ENCODE measurements around the gene MRPL4.

Gene MRPL4

DNA sequence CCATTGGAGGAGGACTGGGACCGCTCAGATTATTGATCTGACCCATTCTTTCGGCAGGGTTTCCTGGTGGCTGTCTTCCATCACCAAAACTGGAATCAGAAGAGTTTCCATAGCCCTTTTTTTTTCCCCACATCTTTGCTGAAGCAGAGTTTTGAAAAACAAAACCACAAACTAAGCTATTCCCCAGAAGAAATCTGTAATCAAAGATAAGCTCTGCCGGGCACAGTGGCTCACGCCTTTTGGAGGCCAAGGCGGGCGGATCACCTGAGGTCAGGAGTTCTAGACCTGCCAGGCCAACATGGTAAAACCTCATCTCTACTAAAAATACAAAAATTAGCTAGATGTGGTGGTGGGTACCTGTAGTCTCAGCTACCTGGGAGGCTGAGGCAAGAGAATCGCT is 14.7 kb downstream of the MRPL4 start:
- Histone ChIP-seq H3K9ac (ENCODE audit: low read length) (no peak overlapping the region), H4K20me1 (ENCODE audit: insufficient read depth, low read length) (no peaks in the 10 kb centered on the region), H3K27ac (ENCODE audit: low read depth, low read length, poor library complexity, severe bottlenecking) (no peak overlapping the region), H3K4me1 (ENCODE audit: insufficient read depth, low read length, severe bottlenecking) (peaks cover 22% of the 10 kb centered on the region), H3K27me3 (ENCODE audit: insufficient read depth, low read length) (no peaks in the 10 kb centered on the region), H3K9me3 (ENCODE audit: low read length) (no peaks in the 10 kb centered on the region), H3F3A (ENCODE audit: insufficient read depth, low read length) (no peaks in the 10 kb centered on the region), H3K4me2 (ENCODE audit: low read length) (no peak overlapping the region), H3K9me2 (ENCODE audit: low read depth, low read length) (no peaks in the 10 kb centered on the region), H3K4me3 (ENCODE audit: low read depth, low read length, poor library complexity, severe bottlenecking) (no peak overlapping the region), H3K79me2 (ENCODE audit: insufficient read depth, low read length) (no peaks in the 10 kb centered on the region), H2AFZ (ENCODE audit: low read length) (no peak overlapping the region), H3K36me3 (ENCODE audit: insufficient read depth, low read length) (no peaks in the 10 kb centered on the region)
- no peak for TF ChIP-seq CTCF (IDR thresholded peaks at IDR 0.05; ENCODE audit: low read length)
- no peak for TF ChIP-seq EZH2 (IDR thresholded peaks at IDR 0.05; ENCODE audit: borderline replicate concordance, low read length)

GRCh38 chr19:10268071-10268470 is 16.1 kb downstream of the MRPL4 start:
- Histone ChIP-seq H3K9me2 (ENCODE audit: low read depth, low read length) (no peaks in the 10 kb centered on the region), H3K36me3 (ENCODE audit: insufficient read depth, low read length) (no peaks in the 10 kb centered on the region), H3K4me2 (ENCODE audit: low read length) (no peak overlapping the region), H3K9me3 (ENCODE audit: low read length) (no peaks in the 10 kb centered on the region), H3K9ac (ENCODE audit: low read length) (no peak overlapping the region), H2AFZ (ENCODE audit: low read length) (no peak overlapping the region), H4K20me1 (ENCODE audit: insufficient read depth, low read length) (no peaks in the 10 kb centered on the region), H3K27me3 (ENCODE audit: insufficient read depth, low read length) (no peaks in the 10 kb centered on the region), H3F3A (ENCODE audit: insufficient read depth, low read length) (no peaks in the 10 kb centered on the region), H3K27ac (ENCODE audit: low read depth, low read length, poor library complexity, severe bottlenecking) (no peak overlapping the region), H3K4me3 (ENCODE audit: low read depth, low read length, poor library complexity, severe bottlenecking) (no peak overlapping the region), H3K79me2 (ENCODE audit: insufficient read depth, low read length) (no peaks in the 10 kb centered on the region), H3K4me1 (ENCODE audit: insufficient read depth, low read length, severe bottlenecking) (peaks cover 24% of the 10 kb centered on the region)
- TF ChIP-seq CTCF (IDR thresholded peaks at IDR 0.05; ENCODE audit: low read length) (no peak), EZH2 (IDR thresholded peaks at IDR 0.05; ENCODE audit: borderline replicate concordance, low read length) (no peak)

GRCh38 chr19:10269333-10270179 is 17.5 kb downstream of the MRPL4 start:
- no peaks in the 10 kb centered on the region for H3K27me3 ChIP-seq (ENCODE audit: insufficient read depth, low read length)
- no peaks in the 10 kb centered on the region for H3K9me2 ChIP-seq (ENCODE audit: low read depth, low read length)
- H2AFZ ChIP-seq (ENCODE audit: low read length) = no peak overlapping the region
- H3F3A ChIP-seq (ENCODE audit: insufficient read depth, low read length) = no peaks in the 10 kb centered on the region
- H3K36me3 ChIP-seq (ENCODE audit: insufficient read depth, low read length) = no peaks in the 10 kb centered on the region
- no peaks in the 10 kb centered on the region for H4K20me1 ChIP-seq (ENCODE audit: insufficient read depth, low read length)
- H3K9ac ChIP-seq (ENCODE audit: low read length) = no peak overlapping the region; the same call in 1 of the 2 replicates
- TF ChIP-seq EZH2 (IDR thresholded peaks at IDR 0.05; ENCODE audit: borderline replicate concordance, low read length) (no peak), CTCF (IDR thresholded peaks at IDR 0.05; ENCODE audit: low read length) (peak; percentile 94)
- H3K4me1 ChIP-seq (ENCODE audit: insufficient read depth, low read length, severe bottlenecking) = peaks cover 24% of the 10 kb centered on the region
- no peaks in the 10 kb centered on the region for H3K9me3 ChIP-seq (ENCODE audit: low read length)
- no peak overlapping the region for H3K27ac ChIP-seq (ENCODE audit: low read depth, low read length, poor library complexity, severe bottlenecking)
- peak overlapping the region; percentile 74 for H3K4me2 ChIP-seq (ENCODE audit: low read length)
- peak overlapping the region; percentile 58 for H3K4me3 ChIP-seq (ENCODE audit: low read depth, low read length, poor library complexity, severe bottlenecking)
- no peaks in the 10 kb centered on the region for H3K79me2 ChIP-seq (ENCODE audit: insufficient read depth, low read length)

All from OCI-LY1 (cell line).